ENCODE results near the gene CALHM5. TPM values are rescaled to one million over a fixed set of nuclear protein-coding genes. Genes with fewer than 3 reads are reported as not detected.

Gene CALHM5
- total and polyA plus RNA-seq, 2 of the 4 experiments (the other 2 are of a cell fraction) = 3.3 to 10.8 TPM

GRCh38 chr6:116463301-116463700 lies 48.1 kb upstream of the CALHM5 start:
- no peak overlapping the region for H3K18ac ChIP-seq (ENCODE audit: low read depth, low read length)
- H2BK120ac ChIP-seq (ENCODE audit: low read depth, low read length) = no peak overlapping the region
- H3K79me1 ChIP-seq (ENCODE audit: low read depth in 1 of 2, low read length in 2 of 2) = no peaks in the 10 kb centered on the region
- peaks cover 9% of the 10 kb centered on the region for H3K27me3 ChIP-seq (ENCODE audit: control insufficient read depth, insufficient read depth, low read length)
- ChIA-PET POLR2A (ENCODE audit: unreplicated experiment) (no interaction called here), CTCF (interaction anchor here (1.5 kb wide), 1 partner anchor 9 kb away, joined by 3 read pairs; no protein-coding TSS in a partner anchor)
- no peak overlapping the region for H2AK9ac ChIP-seq (replicated peaks; ENCODE audit: low read depth, low read length, poor library complexity)
- no peak overlapping the region for H2AFZ ChIP-seq (replicated peaks; ENCODE audit: low read length, poor library complexity)
- BruUV-seq (replicated peaks) = no TSS peak
- H3K4ac ChIP-seq (ENCODE audit: low read depth, low read length) = no peak overlapping the region
- H3K4me3 ChIP-seq (ENCODE audit: insufficient read depth, low read depth, low read length) = no peak overlapping the region
- no peaks in the 10 kb centered on the region for H3K36me3 ChIP-seq (ENCODE audit: control insufficient read depth, insufficient read depth, low read length)
- no peaks in the 10 kb centered on the region for H4K20me1 ChIP-seq (ENCODE audit: insufficient read depth, low read length)
- no peak overlapping the region for H3K56ac ChIP-seq (ENCODE audit: extremely low read depth, insufficient read depth, low read length)
- 0 out of 2 replicates have a peak, but pooled peaks cover 1% of the 10 kb centered on the region for H3K9me3 ChIP-seq (ENCODE audit: control insufficient read depth, insufficient read depth, low read length)
- H3K14ac ChIP-seq (replicated peaks; ENCODE audit: low read depth, low read length) = no peak overlapping the region
- H2BK5ac ChIP-seq (ENCODE audit: low read depth, low read length, poor library complexity, severe bottlenecking) = no peak overlapping the region
- no peak overlapping the region for H3K23ac ChIP-seq (ENCODE audit: low read depth, low read length)
- H3K9ac ChIP-seq (ENCODE audit: low read depth, low read length) = no peak overlapping the region
- TF ChIP-seq MXI1 (IDR thresholded peaks at IDR 0.05; ENCODE audit: borderline replicate concordance, low read depth, low read length) = no peak
- TF ChIP-seq RAD21 (IDR thresholded peaks at IDR 0.05; ENCODE audit: low read length) = no peak
- TF ChIP-seq USF2 (IDR thresholded peaks at IDR 0.05; ENCODE audit: low read depth, low read length) = no peak
- TF ChIP-seq NFE2L2 (IDR thresholded peaks at IDR 0.05; ENCODE audit: low read depth, low read length) = no peak
- no peak for TF ChIP-seq SMC3 (IDR thresholded peaks at IDR 0.05; ENCODE audit: low read depth, low read length)
- TF ChIP-seq FOS (IDR thresholded peaks at IDR 0.05; ENCODE audit: low read depth, low read length) = no peak
- no peak for TF ChIP-seq RFX5 (IDR thresholded peaks at IDR 0.05; ENCODE audit: low read depth, low read length)
- no peak for TF ChIP-seq ELK1 (IDR thresholded peaks at IDR 0.05; ENCODE audit: borderline replicate concordance, low read depth, low read length)
- H3K9me1 ChIP-seq (ENCODE audit: insufficient read depth, low read length) = no peaks in the 10 kb centered on the region
- H3K4me2 ChIP-seq (ENCODE audit: low read depth, low read length) = no peak overlapping the region
- no peaks in the 10 kb centered on the region; the same call in 1 of the 2 replicates for H3K4me1 ChIP-seq (ENCODE audit: control insufficient read depth, insufficient read depth, low read length)
- dilution Hi-C loops (cut with HindIII; ENCODE audit: low sequenced_read_pairs, unreplicated experiment) = no loop called here
- intact Hi-C loops (cut with micrococcal nuclease) = no loop called here
- no peak overlapping the region for H2BK15ac ChIP-seq (ENCODE audit: low read depth, low read length)
- in situ Hi-C loops (cut with MboI; ENCODE audit: low sequenced_read_pairs) = no loop called here
- no peak overlapping the region for H2AK5ac ChIP-seq (ENCODE audit: low read depth, low read length)
- no peak overlapping the region for H4K5ac ChIP-seq (ENCODE audit: low read depth, low read length)
- H4K91ac ChIP-seq (ENCODE audit: insufficient read depth, low read depth, low read length) = no peak overlapping the region
- ATAC-seq (ENCODE audit: low read depth) (no peak), DNase-seq (no peak)
- no peak overlapping the region for H2BK20ac ChIP-seq (ENCODE audit: low read depth, low read length)
- no peak overlapping the region for H3K27ac ChIP-seq (ENCODE audit: insufficient read depth, low read length)
- WGBS, 2 experiments (ENCODE audit: extremely low coverage in 2 of 2, insufficient read length in 1 of 2) = no CpG with 5 or more reads among the region's 4 CpGs
- no peak overlapping the region for H4K8ac ChIP-seq (ENCODE audit: low read depth in 2 of 2, low read length in 2 of 2)
